H1 (cell line): ENCODE measurements around the gene MAF.

Source experiments
- BACH1 ChIP-seq: IDR thresholded peaks from 2 replicates; pipeline ENCODE4 v1.6.1; 2012; ENCODE audit warnings: low read length, improper control_type of control experiment
- CTCF ChIP-seq, 3 experiments: IDR thresholded peaks; 1 replicate in 2 of 3; 2 replicates in 1 of 3; pipeline versions ENCODE4 v1.5.1 to v1.6.1; 2011; ENCODE audit warnings: low read length in 3 of 3, mild to moderate bottlenecking in 3 of 3, inconsistent platforms in 2 of 3, low read depth in 1 of 3, moderate library complexity in 1 of 3; ENCODE audit not compliant: insufficient read depth in 1 of 3; ENCODE audit errors: control extremely low read depth in 1 of 3
- POLR2A ChIP-seq, 2 experiments: IDR thresholded peaks; 1 replicate in 1 of 2; 2 replicates in 1 of 2; pipeline ENCODE4 v1.6.1; 2011; ENCODE audit warnings: low read depth in 2 of 2, low read length in 2 of 2, mild to moderate bottlenecking in 2 of 2; ENCODE audit errors: control extremely low read depth in 1 of 2
- TAF1 ChIP-seq: IDR thresholded peaks from 2 replicates; pipeline ENCODE4 v1.6.1; 2011; ENCODE audit warnings: mild to moderate bottlenecking, low read depth, low read length
- YY1 ChIP-seq: IDR thresholded peaks from 2 replicates; pipeline ENCODE4 v1.6.1; 2011; ENCODE audit warnings: low read depth, mild to moderate bottlenecking, low read length

DNA sequence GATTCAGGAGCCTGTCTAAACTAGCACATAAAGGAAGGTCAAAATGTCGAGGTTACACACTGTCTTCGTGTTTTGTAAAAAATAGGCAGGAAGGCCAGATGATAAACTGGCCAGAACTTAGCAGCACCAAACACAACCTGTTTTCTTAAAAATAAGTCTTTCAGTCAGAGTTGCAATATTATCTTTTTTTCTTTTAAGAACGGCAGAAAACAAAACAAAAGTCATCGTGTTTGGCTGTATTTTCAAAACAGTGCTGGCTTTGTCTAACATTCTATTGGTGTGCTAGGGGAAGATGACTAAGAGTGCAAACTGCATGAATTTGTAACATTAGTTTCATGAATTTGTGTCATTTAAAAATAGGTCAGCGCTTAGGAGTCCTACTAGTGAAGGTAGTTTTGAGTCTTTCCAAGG is 5.3 kb downstream of the MAF start:
- TF ChIP-seq BACH1 (no peak), CTCF (IDR thresholded peaks at IDR 0.05; ENCODE audit: control extremely low read depth in 1 of 3, insufficient read depth in 1 of 3, low read depth in 1 of 3, low read length in 3 of 3) (no peak), POLR2A (IDR thresholded peaks at IDR 0.05; ENCODE audit: control extremely low read depth in 1 of 2, low read depth in 2 of 2, low read length in 2 of 2) (no peak), TAF1 (no peak), YY1 (no peak)
